ENCODE measurements around the gene PARD6B. TPM values are rescaled to one million over a fixed set of nuclear protein-coding genes. Genes with fewer than 3 reads are reported as not detected.

The PARD6B gene
- total RNA-seq, 1 donor from 2014 or later = 13.1 TPM

DNA sequence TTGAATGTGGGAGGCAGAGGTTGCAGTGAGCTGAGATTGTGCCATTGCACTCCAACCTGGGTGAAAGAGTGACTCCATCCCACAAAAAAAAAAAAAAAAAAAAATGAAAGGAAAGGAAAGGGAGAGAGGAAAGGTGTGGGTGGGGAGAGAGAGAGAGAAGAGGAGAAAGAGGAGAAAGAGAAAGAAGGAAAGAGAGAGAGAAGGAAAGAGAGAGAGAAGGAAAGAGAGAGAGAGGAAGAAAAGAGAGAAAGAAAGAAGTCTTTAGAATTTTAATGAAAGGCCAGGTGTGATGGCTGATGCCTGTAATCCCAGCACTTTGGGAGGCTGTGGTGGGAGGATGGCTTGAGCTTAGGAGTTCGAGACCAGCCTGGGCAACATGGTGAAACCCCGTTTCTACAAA, 55.8 kb downstream of the PARD6B start:
- H3K27me3 Mint-ChIP-seq (ENCODE audit: low read depth, unreplicated experiment) = no peaks in the 10 kb centered on the region

DNA sequence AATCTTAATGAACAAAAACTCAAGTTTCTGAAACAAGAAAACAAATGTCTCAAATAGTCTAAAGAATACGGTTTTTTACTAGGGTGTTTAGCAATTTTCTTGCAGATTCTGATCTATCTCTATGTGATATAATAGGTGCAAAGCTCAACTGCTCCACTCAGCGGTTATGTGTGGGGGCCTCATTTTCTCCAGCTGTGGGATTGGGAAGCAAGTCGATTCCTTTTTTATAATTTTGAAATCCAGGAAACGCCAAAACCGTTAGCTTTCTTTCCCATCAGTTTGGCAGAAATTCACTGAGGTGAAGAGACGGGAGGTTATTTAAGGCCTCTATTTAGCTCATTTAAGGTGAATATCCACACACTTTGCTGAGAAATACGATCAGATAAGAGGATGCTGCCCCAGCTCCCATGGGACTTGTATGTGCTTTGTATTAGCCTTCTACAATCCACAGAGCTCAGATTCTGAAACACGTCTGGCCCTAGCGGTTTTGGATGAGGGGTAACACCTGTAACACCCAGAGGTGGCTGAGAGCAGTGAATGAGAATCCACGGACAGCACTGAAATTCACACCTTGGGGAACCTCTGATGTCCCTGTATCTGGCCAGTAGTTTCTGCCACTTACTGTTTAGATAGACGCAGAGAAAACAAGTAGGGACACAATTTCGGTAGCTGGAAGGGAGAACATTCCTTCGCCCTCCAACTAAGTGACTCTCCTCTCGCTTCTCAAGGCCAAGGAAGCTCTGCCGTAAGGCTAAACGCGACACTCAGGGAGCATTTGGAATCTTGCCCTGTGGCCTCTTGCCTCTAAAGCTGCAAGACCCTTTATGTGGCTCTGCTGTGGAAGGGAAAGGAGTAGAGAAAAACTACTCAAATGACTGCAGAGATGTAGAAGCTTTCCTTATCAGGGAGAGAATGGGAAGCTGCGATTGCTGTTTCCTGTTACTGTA, 56.9 kb downstream of the PARD6B start:
- Histone ChIP-seq H3K4me3 (ENCODE audit: insufficient read depth, low read depth, low read length) (no peak overlapping the region), H3K27me3 (ENCODE audit: insufficient read depth, low read length) (no peaks in the 10 kb centered on the region), H3K36me3 (ENCODE audit: insufficient read depth, low read length) (no peaks in the 10 kb centered on the region), H3K27ac (ENCODE audit: low read depth, low read length) (no peak overlapping the region), H3K4me2 (ENCODE audit: low read length) (peak overlapping the region; percentile 1), H3K9me3 (ENCODE audit: insufficient read depth, low read depth, low read length) (no peaks in the 10 kb centered on the region), H3K79me2 (ENCODE audit: insufficient read depth, low read length) (no peaks in the 10 kb centered on the region), H3K4me1 (ENCODE audit: insufficient read depth, low read length) (peaks cover 9% of the 10 kb centered on the region), H2AFZ (ENCODE audit: low read depth, low read length) (peak overlapping the region; percentile 50), H4K20me1 (ENCODE audit: insufficient read depth, low read length) (no peaks in the 10 kb centered on the region), H3K9ac (ENCODE audit: low read length) (no peak overlapping the region)
- DNase-seq (ENCODE audit: low read depth) = peak; percentile 42
- H3K27ac Mint-ChIP-seq (ENCODE audit: unreplicated experiment) = peak overlapping the region; percentile 62
- H3K36me3 Mint-ChIP-seq (ENCODE audit: low read depth, unreplicated experiment) = peaks cover under 1% of the 10 kb centered on the region
- H3K27me3 Mint-ChIP-seq (ENCODE audit: low read depth, unreplicated experiment) = no peaks in the 10 kb centered on the region
- H3K4me3 Mint-ChIP-seq (ENCODE audit: unreplicated experiment) = no peak overlapping the region
- H3K4me1 Mint-ChIP-seq (ENCODE audit: low read depth, unreplicated experiment) = no peaks in the 10 kb centered on the region
- TF ChIP-seq, protein P1, sequence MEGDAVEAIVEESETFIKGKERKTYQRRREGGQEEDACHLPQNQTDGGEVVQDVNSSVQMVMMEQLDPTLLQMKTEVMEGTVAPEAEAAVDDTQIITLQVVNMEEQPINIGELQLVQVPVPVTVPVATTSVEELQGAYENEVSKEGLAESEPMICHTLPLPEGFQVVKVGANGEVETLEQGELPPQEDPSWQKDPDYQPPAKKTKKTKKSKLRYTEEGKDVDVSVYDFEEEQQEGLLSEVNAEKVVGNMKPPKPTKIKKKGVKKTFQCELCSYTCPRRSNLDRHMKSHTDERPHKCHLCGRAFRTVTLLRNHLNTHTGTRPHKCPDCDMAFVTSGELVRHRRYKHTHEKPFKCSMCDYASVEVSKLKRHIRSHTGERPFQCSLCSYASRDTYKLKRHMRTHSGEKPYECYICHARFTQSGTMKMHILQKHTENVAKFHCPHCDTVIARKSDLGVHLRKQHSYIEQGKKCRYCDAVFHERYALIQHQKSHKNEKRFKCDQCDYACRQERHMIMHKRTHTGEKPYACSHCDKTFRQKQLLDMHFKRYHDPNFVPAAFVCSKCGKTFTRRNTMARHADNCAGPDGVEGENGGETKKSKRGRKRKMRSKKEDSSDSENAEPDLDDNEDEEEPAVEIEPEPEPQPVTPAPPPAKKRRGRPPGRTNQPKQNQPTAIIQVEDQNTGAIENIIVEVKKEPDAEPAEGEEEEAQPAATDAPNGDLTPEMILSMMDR (IDR thresholded peaks at IDR 0.05; ENCODE audit: insufficient read depth, low read depth, low read length) = peak; percentile 58
- TF ChIP-seq EZH2 (IDR thresholded peaks at IDR 0.05; ENCODE audit: insufficient read depth, low read length) = no peak
- no peaks in the 10 kb centered on the region for H3K9me3 Mint-ChIP-seq (ENCODE audit: unreplicated experiment)
- FAIRE-seq = no peak

More for the DNA sequence above, 55.8 kb downstream of the PARD6B start:
- H3K27me3 ChIP-seq (ENCODE audit: insufficient read depth, low read length) = no peaks in the 10 kb centered on the region
- H3K4me1 Mint-ChIP-seq (ENCODE audit: low read depth, unreplicated experiment) = no peaks in the 10 kb centered on the region
- FAIRE-seq (no peak), DNase-seq (ENCODE audit: low read depth) (no peak)
- no peaks in the 10 kb centered on the region for H3K79me2 ChIP-seq (ENCODE audit: insufficient read depth, low read length)
- H3K9me3 ChIP-seq (ENCODE audit: insufficient read depth, low read depth, low read length) = no peaks in the 10 kb centered on the region
- no peak overlapping the region for H3K9ac ChIP-seq (ENCODE audit: low read length)
- no peak overlapping the region for H3K27ac ChIP-seq (ENCODE audit: low read depth, low read length)
- no peaks in the 10 kb centered on the region for H4K20me1 ChIP-seq (ENCODE audit: insufficient read depth, low read length)
- H3K4me1 ChIP-seq (ENCODE audit: insufficient read depth, low read length) = peaks cover 9% of the 10 kb centered on the region
- H3K36me3 Mint-ChIP-seq (ENCODE audit: low read depth, unreplicated experiment) = peaks cover 2% of the 10 kb centered on the region
- H3K9me3 Mint-ChIP-seq (ENCODE audit: unreplicated experiment) = no peaks in the 10 kb centered on the region
- no peak overlapping the region for H2AFZ ChIP-seq (ENCODE audit: low read depth, low read length)
- H3K4me2 ChIP-seq (ENCODE audit: low read length) = no peak overlapping the region
- H3K27ac Mint-ChIP-seq (ENCODE audit: unreplicated experiment) = peak overlapping the region; percentile 62
- H3K4me3 Mint-ChIP-seq (ENCODE audit: unreplicated experiment) = no peak overlapping the region
- no peak for TF ChIP-seq EZH2 (IDR thresholded peaks at IDR 0.05; ENCODE audit: insufficient read depth, low read length)
- TF ChIP-seq, protein P1 (IDR thresholded peaks at IDR 0.05; ENCODE audit: insufficient read depth, low read depth, low read length) = no peak
- no peak overlapping the region for H3K4me3 ChIP-seq (ENCODE audit: insufficient read depth, low read depth, low read length)
- no peaks in the 10 kb centered on the region for H3K36me3 ChIP-seq (ENCODE audit: insufficient read depth, low read length)

Data from astrocyte (in vitro differentiated cells and primary cell).